Measurements from ENCODE around the gene EDA.

Gene EDA

GRCh38 chrX:69615779-69616456, at the start of gene EDA:
Gene EDA (plus strand): TSS chrX:69616113.
- H3K9me3 ChIP-seq (ENCODE audit: control insufficient read depth, low read length): no peaks in the 10 kb centered on the region
- H3K27me3 ChIP-seq (ENCODE audit: control insufficient read depth, insufficient read depth, low read length): no peaks in the 10 kb centered on the region
- TF ChIP-seq CTCF (IDR thresholded peaks at IDR 0.05): no peak
- H3K27ac ChIP-seq: peak within 1 kb of the TSS; percentile 78
- H3K4me3 ChIP-seq (ENCODE audit: low read depth, low read length): peak within 1 kb of the TSS; percentile 63
- H3K4me2 ChIP-seq (ENCODE audit: low read length): peak within 1 kb of the TSS; percentile 78
- no peaks in the 10 kb centered on the region for H3K36me3 ChIP-seq (ENCODE audit: control insufficient read depth, insufficient read depth, low read length)
- H3K79me2 ChIP-seq: no peaks in the 10 kb centered on the region
- peaks cover 8% of the 10 kb centered on the region for H3K4me1 ChIP-seq
- H3K9ac ChIP-seq: no peak within 1 kb of the TSS
- peak within 1 kb of the TSS; percentile 84 for H2AFZ ChIP-seq

GRCh38 chrX:69568828-69569227, 47.1 kb upstream of the EDA start:
- TF ChIP-seq CTCF (IDR thresholded peaks at IDR 0.05): no peak
- H3K4me3 ChIP-seq (ENCODE audit: low read depth, low read length): no peak overlapping the region
- H3K27ac ChIP-seq: no peak overlapping the region
- H3K4me2 ChIP-seq (ENCODE audit: low read length): no peak overlapping the region
- no peaks in the 10 kb centered on the region for H3K9me3 ChIP-seq (ENCODE audit: control insufficient read depth, low read length)
- no peaks in the 10 kb centered on the region for H3K27me3 ChIP-seq (ENCODE audit: control insufficient read depth, insufficient read depth, low read length)
- H3K79me2 ChIP-seq: no peaks in the 10 kb centered on the region
- no peaks in the 10 kb centered on the region for H3K36me3 ChIP-seq (ENCODE audit: control insufficient read depth, insufficient read depth, low read length)
- no peak overlapping the region for H2AFZ ChIP-seq
- no peaks in the 10 kb centered on the region for H3K4me1 ChIP-seq
- H3K9ac ChIP-seq: no peak overlapping the region

- no peak overlapping the region for H3K27ac ChIP-seq
- no peak overlapping the region for H3K9ac ChIP-seq
- no peaks in the 10 kb centered on the region for H3K9me3 ChIP-seq (ENCODE audit: control insufficient read depth, low read length)
- no peak overlapping the region for H3K4me2 ChIP-seq (ENCODE audit: low read length)
- no peaks in the 10 kb centered on the region for H3K79me2 ChIP-seq
- no peak overlapping the region for H2AFZ ChIP-seq
- no peak for TF ChIP-seq CTCF (IDR thresholded peaks at IDR 0.05)
- H3K27me3 ChIP-seq (ENCODE audit: control insufficient read depth, insufficient read depth, low read length): no peaks in the 10 kb centered on the region
- H3K4me1 ChIP-seq: no peaks in the 10 kb centered on the region
- no peaks in the 10 kb centered on the region for H3K36me3 ChIP-seq (ENCODE audit: control insufficient read depth, insufficient read depth, low read length)
- H3K4me3 ChIP-seq (ENCODE audit: low read depth, low read length): no peak overlapping the region
Measured at GRCh38 chrX:69597399-69597798, 18.5 kb upstream of the EDA start.

GRCh38 chrX:69600182-69600581, 15.7 kb upstream of the EDA start:
- no peak overlapping the region for H3K4me2 ChIP-seq (ENCODE audit: low read length)
- no peaks in the 10 kb centered on the region for H3K9me3 ChIP-seq (ENCODE audit: control insufficient read depth, low read length)
- no peak overlapping the region for H3K4me3 ChIP-seq (ENCODE audit: low read depth, low read length)
- H3K36me3 ChIP-seq (ENCODE audit: control insufficient read depth, insufficient read depth, low read length): no peaks in the 10 kb centered on the region
- H3K79me2 ChIP-seq: no peaks in the 10 kb centered on the region
- no peaks in the 10 kb centered on the region for H3K27me3 ChIP-seq (ENCODE audit: control insufficient read depth, insufficient read depth, low read length)
- no peak overlapping the region for H3K27ac ChIP-seq
- H2AFZ ChIP-seq: no peak overlapping the region
- no peak overlapping the region for H3K9ac ChIP-seq
- peaks cover 4% of the 10 kb centered on the region for H3K4me1 ChIP-seq
- TF ChIP-seq CTCF (IDR thresholded peaks at IDR 0.05): no peak

GRCh38 chrX:69603566-69604194, 12.2 kb upstream of the EDA start:
- H3K4me2 ChIP-seq (ENCODE audit: low read length): no peak overlapping the region
- H2AFZ ChIP-seq: peak overlapping the region; percentile 51
- H3K27me3 ChIP-seq (ENCODE audit: control insufficient read depth, insufficient read depth, low read length): no peaks in the 10 kb centered on the region
- H3K27ac ChIP-seq: peak overlapping the region; percentile 57
- no peaks in the 10 kb centered on the region for H3K79me2 ChIP-seq
- no peak for TF ChIP-seq CTCF (IDR thresholded peaks at IDR 0.05)
- no peaks in the 10 kb centered on the region for H3K36me3 ChIP-seq (ENCODE audit: control insufficient read depth, insufficient read depth, low read length)
- H3K4me1 ChIP-seq: peaks cover 4% of the 10 kb centered on the region
- H3K9me3 ChIP-seq (ENCODE audit: control insufficient read depth, low read length): no peaks in the 10 kb centered on the region
- no peak overlapping the region for H3K4me3 ChIP-seq (ENCODE audit: low read depth, low read length)
- H3K9ac ChIP-seq: no peak overlapping the region
